HG03460 (cell line): ENCODE data around the gene APC2.
"Not testable (repeated sequence)": the region's sequence is repeated elsewhere in the genome, so short reads cannot be mapped to it uniquely, and the experiment has no call there.

ENCODE experiments used
- ATAC-seq: cut with Tn5 transposase; IDR thresholded peaks from one replicate; pipeline ENCODE4 v1.9.1; 2021; ENCODE audit not compliant: unreplicated experiment

Gene APC2

GRCh38 chr19:1427221-1427920 is 22.6 kb upstream of the APC2 start:
- ATAC-seq = no peak

- no peak for ATAC-seq
Measured at GRCh38 chr19:1428738-1429391, 21.1 kb upstream of the APC2 start.

- no peak for ATAC-seq
Measured at GRCh38 chr19:1429750-1430149, 20.2 kb upstream of the APC2 start.

GRCh38 chr19:1430246-1430645 is 19.7 kb upstream of the APC2 start:
- no peak for ATAC-seq

GRCh38 chr19:1431759-1432506 is 18.0 kb upstream of the APC2 start:
- ATAC-seq = no peak

- ATAC-seq = no peak
Measured at GRCh38 chr19:1432507-1432887, 17.4 kb upstream of the APC2 start.

- ATAC-seq = no peak
Measured at GRCh38 chr19:1433119-1434039, 16.5 kb upstream of the APC2 start.

GRCh38 chr19:1434040-1434366 is 15.9 kb upstream of the APC2 start:
- ATAC-seq = no peak

- no peak for ATAC-seq
Measured at GRCh38 chr19:1434577-1435060, 15.3 kb upstream of the APC2 start.

GRCh38 chr19:1435378-1435989 is 14.4 kb upstream of the APC2 start:
- ATAC-seq = no peak

- ATAC-seq = no peak
Measured at GRCh38 chr19:1437609-1438008, 12.3 kb upstream of the APC2 start.

GRCh38 chr19:1438035-1438932 is 11.6 kb upstream of the APC2 start, which contains the start of gene RPS15:
Gene RPS15, plus strand, starts transcription at chr19:1438396. Its CDS starts 30 bp downstream, at chr19:1438426.
- peak; percentile 60 for ATAC-seq

GRCh38 chr19:1438933-1439354 is 11.0 kb upstream of the APC2 start:
- no peak for ATAC-seq

- not testable (repeated sequence) for ATAC-seq
Measured at GRCh38 chr19:1439525-1440417, 10.2 kb upstream of the APC2 start.

GRCh38 chr19:1440418-1440801 is 9.5 kb upstream of the APC2 start:
- ATAC-seq = no peak

GRCh38 chr19:1441022-1441426 is 8.9 kb upstream of the APC2 start:
- no peak for ATAC-seq

GRCh38 chr19:1441677-1442438 is 8.1 kb upstream of the APC2 start:
- no peak for ATAC-seq
